ENCODE data around the gene RBM6.
"Not testable (repeated sequence)": the region's sequence is repeated elsewhere in the genome, so short reads cannot be mapped to it uniquely, and the experiment has no call there.

RBM6 gene

GRCh38 chr3:49994476-49994875, 54.5 kb downstream of the RBM6 start:
- no peak for DNase-seq

DNA sequence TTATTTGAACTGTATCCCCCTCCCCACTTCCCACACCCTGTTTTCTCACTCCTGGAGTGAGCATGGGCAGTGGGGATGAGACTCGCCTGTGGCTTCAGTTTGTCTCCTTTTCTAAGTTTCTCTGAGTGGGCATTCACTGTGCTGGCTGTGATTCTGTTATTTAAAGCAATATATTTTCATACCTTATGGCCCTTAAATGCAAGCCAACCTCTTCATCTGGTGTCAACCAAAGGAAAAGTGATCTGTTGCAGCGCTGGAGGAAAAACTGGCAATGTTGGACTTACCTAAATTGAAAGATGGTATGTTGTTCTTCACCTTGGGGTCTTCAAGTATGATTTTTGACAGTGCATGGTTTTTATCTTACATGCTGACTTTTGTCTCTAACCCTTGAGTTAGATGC, 56.1 kb downstream of the RBM6 start:
- DNase-seq, result no peak

DNA sequence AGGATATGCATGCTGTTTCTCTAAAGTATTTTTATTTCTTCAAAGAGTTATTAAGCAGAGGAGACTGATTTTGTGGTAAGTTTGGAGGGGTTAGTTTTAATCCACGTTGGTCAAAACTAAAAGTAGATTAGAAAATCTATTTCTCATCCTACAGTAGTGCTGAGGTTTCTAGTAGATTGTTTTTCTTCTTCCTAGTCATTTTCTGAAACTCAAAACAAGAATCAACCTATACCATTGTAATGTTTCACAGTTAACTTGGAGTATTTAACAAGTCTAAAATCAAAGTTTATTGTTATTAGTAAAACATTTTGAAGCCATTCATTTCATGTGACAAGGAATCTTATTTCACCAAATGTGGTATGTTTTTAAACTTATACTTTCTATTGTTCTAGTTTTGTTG, 57.9 kb downstream of the RBM6 start:
- no peak for DNase-seq

DNA sequence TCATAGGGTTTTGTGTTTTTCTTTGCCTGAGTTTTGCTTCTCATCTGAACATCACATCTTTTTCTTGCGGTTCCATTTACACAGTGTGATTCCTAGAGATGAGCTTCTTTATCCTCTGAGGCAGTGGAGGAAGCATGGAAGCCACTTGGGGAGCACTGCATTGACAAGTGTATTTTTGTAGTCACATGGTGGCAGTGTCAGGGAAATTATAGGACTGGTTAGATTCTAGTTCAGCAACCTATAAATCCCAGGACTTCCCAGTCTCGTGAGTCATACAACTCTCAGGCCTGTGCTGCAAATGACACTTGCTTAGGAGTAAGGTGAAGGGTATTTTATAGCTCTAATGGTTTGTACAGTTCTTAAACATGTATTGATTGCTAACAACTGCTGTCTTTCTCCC, 58.4 kb downstream of the RBM6 start:
- DNase-seq, result peak; percentile 36

DNA sequence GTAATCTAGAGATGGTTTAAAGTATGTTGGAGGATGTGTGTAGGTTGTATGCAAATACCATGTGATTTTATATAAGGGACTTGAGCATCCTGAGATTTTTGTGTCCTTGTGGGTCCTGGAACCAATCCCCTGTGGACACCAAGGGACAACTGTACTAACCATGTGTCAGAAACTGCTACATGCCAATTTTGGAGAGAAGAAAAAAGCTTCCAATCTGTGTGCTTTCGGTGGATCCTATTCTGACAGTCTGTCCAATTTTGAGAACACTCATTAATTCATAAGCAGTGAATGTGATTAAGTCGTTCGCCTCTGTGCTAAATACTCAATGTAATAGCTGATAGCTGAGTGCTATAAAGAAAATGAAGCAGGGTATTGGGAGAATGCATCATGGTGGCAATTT, 61.6 kb downstream of the RBM6 start:
- DNase-seq, result no peak

GRCh38 chr3:50003216-50003615, 63.3 kb downstream of the RBM6 start:
- DNase-seq, result peak; percentile 33

DNA sequence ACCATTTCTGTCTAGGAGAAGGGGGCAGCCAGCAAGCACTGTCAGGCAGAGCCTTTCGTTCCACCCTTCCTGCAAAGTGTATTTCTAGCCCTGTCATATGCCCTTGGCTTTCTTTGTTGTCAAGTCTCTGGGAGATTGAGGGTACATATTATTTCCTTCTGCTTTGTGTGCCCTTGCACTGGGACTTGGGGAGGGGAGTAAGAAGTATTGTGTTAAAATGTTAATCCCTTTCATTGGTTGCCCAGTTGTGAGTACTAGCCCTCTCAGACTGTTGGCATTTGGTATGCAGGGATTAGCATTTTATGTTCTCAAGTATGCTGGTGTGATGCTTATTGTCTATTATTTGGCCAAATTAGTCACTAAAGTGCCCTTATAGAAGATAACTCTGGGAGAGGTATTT, 63.9 kb downstream of the RBM6 start:
- no peak for DNase-seq

DNA sequence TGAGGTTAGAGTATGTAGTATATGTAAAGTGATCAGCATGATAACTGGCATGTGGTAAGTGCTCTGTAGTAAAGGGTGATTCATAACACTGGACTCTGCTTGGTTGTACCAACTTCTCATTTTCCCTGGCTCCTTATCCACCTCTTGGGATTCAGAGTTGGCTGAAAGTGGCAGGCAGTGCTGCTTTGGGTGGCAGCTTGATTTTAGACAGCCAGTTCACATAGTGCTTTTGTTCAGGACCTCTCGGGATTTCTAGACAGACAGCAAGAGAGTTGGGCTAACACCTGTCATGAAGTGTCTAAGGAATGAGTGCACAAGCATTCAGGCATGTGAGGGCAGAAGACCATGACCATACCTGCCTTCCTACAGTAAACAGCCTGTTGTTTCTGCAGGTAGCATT, 69.0 kb downstream of the RBM6 start:
- peak; percentile 42 for DNase-seq

GRCh38 chr3:50010959-50011358, 71.0 kb downstream of the RBM6 start:
- DNase-seq, result peak; percentile 47

DNA sequence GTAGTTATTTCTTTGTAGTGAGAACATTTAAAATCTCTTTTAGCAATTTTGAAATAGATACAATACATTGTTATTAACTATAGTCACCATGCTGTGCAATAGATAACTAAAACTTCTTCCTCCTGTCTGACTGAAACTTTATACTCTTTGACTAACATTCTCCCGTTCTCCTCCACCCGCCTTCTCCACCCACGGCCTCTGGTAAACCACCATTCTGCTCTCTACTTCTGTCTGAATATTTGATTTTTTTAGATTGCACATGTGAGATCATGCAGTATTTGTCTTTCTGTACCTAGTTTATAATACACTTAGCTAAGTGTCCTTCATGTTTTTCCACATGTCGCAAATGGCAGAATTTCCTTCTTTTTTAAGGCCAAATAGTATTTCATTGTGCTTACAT, 76.0 kb downstream of the RBM6 start:
- no peak for DNase-seq

DNA sequence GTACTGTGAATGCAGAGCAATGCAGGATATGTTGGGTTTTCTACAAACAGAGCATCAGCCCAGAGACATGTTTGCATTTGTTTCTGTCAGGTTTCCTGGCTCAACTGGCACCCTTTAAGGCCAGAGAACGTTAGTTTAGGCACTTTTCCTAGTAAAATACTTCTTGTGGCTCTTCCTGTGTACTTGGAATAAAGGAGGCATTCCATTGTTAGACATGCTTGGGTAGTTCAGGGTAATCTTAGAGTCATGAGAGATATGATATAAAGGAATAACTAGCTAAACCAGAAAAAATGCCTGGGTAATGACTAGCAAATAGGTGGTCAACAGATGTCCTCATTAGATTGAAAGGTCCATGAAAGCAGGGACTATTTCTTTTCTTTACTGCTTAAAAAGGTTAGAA, 88.4 kb downstream of the RBM6 start:
- DNase-seq, result no peak

DNA sequence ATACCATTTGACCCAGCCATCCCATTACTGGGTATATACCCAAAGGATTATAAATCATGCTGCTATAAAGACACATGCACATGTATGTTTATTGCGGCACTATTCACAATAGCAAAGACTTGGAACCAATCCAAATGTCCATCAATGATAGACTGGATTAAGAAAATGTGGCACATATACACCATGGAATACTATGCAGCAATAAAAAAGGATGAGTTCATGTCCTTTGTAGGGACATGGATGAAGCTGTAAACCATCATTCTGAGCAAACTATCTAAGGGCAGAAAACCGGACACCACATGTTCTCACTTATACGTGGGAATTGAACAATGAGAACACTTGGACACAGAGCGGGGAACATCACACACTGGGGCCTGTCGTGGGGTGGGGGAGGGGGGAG, 91.3 kb downstream of the RBM6 start:
- DNase-seq, result not testable (repeated sequence)

GRCh38 chr3:50044976-50045375, 105.0 kb downstream of the RBM6 start:
- no peak for DNase-seq

- no peak for DNase-seq
Measured at GRCh38 chr3:50047426-50047825, 107.5 kb downstream of the RBM6 start.

DNA sequence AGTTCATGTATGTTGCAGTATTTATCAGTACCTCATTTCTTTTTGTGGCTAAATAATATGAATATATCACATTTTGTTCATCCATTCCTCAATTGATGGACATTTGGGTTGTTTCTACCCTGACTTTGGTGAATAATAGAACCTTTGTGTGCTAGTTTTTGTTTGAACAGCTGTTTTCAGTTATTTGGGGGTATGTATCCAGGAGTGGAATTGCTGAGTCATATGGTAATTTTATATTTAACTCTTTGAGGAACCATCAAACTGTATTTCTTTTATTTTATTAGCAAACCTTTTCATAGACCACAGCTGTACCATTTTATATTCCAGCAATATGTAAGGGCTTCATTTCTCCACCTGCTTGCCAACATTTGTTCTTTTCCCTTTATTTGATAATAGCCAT, 110.4 kb downstream of the RBM6 start:
- peak; percentile 84 for DNase-seq

GRCh38 chr3:50057756-50058155, 117.8 kb downstream of the RBM6 start:
- DNase-seq, result no peak

GRCh38 chr3:50068134-50068533, 128.2 kb downstream of the RBM6 start:
- DNase-seq, result no peak

DNA sequence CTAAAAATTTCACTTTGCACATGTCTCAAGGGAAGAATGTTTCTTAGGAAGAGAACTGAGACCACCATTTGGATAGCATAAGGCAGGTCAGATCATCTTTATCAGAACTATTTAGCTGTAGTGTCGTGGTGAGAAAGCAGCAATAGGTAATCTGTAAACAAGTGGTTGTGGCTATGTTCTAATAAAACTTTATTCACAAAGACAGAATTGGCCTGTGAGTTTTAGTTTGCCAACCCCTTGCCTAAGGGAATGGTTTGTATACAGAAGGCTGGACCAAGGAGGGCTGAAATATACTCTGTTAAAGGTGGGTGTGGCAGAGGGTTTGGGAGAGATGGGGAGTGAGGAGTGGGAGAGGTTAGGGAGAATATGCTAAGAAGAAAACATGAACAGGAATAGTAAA, 138.1 kb downstream of the RBM6 start:
- no peak for DNase-seq

GRCh38 chr3:50078622-50079021, 138.7 kb downstream of the RBM6 start:
- DNase-seq, result no peak

DNA sequence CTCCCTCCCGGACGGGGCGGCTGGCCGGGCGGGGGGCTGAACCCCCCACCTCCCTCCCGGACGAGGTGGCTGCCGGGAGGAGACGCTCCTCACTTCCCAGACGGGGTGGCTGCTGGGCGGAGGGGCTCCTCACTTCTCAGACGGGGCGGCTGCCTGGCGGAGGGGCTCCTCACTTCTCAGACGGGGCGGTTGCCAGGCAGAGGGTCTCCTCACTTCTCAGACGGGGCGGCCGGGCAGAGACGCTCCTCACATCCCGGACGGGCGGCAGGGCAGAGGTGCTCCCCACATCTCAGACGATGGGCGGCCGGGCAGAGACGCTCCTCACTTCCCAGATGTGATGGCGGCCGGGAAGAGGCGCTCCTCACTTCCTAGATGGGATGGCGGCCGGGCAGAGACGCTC, 145.0 kb downstream of the RBM6 start:
- DNase-seq, result not testable (repeated sequence)

DNA sequence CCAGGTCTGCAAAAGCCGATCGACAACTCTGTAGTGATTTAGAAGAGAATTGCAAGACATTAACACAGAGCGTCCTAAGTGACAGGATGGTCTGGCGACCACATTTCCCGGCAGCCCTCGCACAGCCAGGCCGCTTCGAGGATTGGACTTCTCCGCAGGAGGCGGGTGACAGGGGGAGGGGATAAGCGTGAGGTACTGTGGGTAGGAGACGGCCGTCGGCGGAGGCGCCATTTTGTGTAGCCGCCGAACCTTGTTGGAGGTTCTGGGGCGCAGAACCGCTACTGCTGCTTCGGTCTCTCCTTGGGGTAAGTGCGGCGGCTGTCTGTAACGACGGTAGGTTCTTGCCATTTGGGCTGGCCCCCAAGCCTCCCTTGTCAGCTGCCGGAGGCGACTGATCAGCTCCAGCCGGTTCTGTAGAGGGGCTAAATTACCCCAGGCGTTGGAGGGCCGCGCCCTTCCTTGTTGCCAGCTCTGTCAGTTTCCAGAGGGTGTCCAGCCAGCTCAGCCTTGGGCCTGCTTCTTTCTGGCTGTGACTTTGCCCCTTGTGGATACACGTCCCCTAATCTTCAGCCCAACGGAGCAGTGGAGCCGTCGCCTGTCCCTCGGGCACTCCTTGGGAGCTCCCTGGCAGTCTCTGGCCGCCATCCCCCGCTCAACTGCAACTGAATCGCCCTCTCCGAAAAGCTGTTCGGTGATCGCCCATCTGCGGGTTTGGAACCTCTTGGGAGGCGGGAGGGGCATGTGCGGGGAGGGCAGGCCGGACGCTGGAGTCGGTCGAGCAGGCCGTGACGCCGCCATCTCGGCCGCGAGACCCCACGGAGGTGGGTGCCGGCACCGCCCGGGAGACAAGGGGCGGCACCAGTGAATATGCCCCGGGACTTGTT, 149.0 kb downstream of the RBM6 start, which contains the start of gene RBM5:
Gene RBM5, plus strand, starts transcription at position 195 of the 884 bp plus-strand sequence. CDS start 1,516 bp downstream, outside the sequence.
- peak; percentile 90 for DNase-seq

- DNase-seq, result peak; percentile 18
Measured at GRCh38 chr3:50089609-50089945, 149.6 kb downstream of the RBM6 start.

- DNase-seq, result no peak
Measured at GRCh38 chr3:50090984-50091383, 151.0 kb downstream of the RBM6 start.

- DNase-seq, result no peak
Measured at GRCh38 chr3:50095352-50095998, 155.5 kb downstream of the RBM6 start.

DNA sequence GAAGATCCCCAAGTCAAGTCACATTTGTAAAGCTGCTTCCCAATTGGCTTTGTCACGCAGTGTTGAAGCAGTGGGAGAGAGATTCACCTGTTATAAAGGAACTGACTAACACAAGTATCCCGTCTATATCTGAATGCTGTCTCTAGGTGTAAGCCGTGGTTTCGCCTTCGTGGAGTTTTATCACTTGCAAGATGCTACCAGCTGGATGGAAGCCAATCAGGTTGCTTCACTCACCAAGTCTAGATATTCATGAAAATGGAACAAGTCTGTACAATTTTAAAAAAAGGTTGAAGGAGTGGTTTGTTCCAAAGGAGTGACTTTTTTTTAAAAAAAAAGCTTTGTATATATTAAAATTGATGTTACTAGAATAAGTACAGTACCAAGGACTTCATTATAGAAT, 160.4 kb downstream of the RBM6 start:
- DNase-seq, result no peak
